B cell (primary cell): ENCODE data around the gene SPAG6. TPM values are rescaled to one million over a fixed set of nuclear protein-coding genes. Genes with fewer than 3 reads are reported as not detected.

ENCODE experiments used
- ATAC-seq: fragments of 200-7000 bp; cut with Tn5 transposase; one replicate; pipeline ENCODE4 v1.10.0; 2021; ENCODE audit warnings: low read depth, mild to moderate bottlenecking, moderate number of reproducible peaks, moderate library complexity
- CTCF ChIA-PET: fragments of 350-600 bp; sonication (Branson Sonifier 250); formaldehyde crosslinking; loops from one replicate; lab custom pipeline; 2021; ENCODE audit warnings: antibody characterized with exemption, inconsistent platforms; lab: Charles Lee
- POLR2A ChIA-PET: fragments of 350-600 bp; sonication (Branson Sonifier 250); formaldehyde crosslinking; loops from one replicate; lab custom pipeline; 2021; ENCODE audit warnings: antibody characterized with exemption; lab: Charles Lee
- DNase-seq: peaks from one replicate; pipeline ENCODE4 v3.0.0; 2013
- H2AFZ ChIP-seq: 2 replicates; pipeline ENCODE4 v1.6.1; 2012; ENCODE audit warnings: mild to moderate bottlenecking, low read depth, low read length; ENCODE audit not compliant: insufficient read depth, poor library complexity, severe bottlenecking
- H3K27ac ChIP-seq, 2 donors: 1 replicate in 1 of 2; 2 replicates in 1 of 2; pipeline ENCODE4 v1.5.1; 2012 to 2013; ENCODE audit warnings: low read length in 2 of 2, mild to moderate bottlenecking in 2 of 2, moderate library complexity in 1 of 2
- H3K27me3 ChIP-seq, 4 experiments: fragments of 200-600 bp in 1 of 4; sonication (generic) in 1 of 4; replicated peaks in 1 of 4; 1 replicate in 2 of 4; 2 replicates in 2 of 4; pipeline versions ENCODE4 v1.6.1 to v1.7.0; 2013 to 2016; ENCODE audit warnings: low read length in 3 of 4, mild to moderate bottlenecking in 2 of 4, mixed read lengths in 1 of 4, moderate library complexity in 1 of 4; ENCODE audit not compliant: insufficient read depth in 4 of 4, control insufficient read depth in 3 of 4; ENCODE audit errors: control extremely low read depth in 1 of 4
- H3K36me3 ChIP-seq, 2 experiments: replicated peaks in 1 of 2; 1 replicate in 1 of 2; 2 replicates in 1 of 2; pipeline versions ENCODE4 v1.6.1 to v1.7.1; 2013; ENCODE audit warnings: low read length in 1 of 2; ENCODE audit not compliant: insufficient read depth in 2 of 2, control insufficient read depth in 1 of 2; ENCODE audit errors: control extremely low read depth in 1 of 2, extremely low read depth in 1 of 2
- H3K4me1 ChIP-seq, 2 donors: fragments of 200-600 bp in 1 of 2; sonication (generic) in 1 of 2; 1 replicate in 1 of 2; 2 replicates in 1 of 2; pipeline versions ENCODE4 v1.5.1 to v1.6.1; 2013 to 2017; ENCODE audit warnings: low read length in 2 of 2; ENCODE audit not compliant: control insufficient read depth in 2 of 2, insufficient read depth in 2 of 2
- H3K4me2 ChIP-seq: replicated peaks from 2 replicates; pipeline ENCODE3; 2012; ENCODE audit warnings: mild to moderate bottlenecking, low read depth, low read length; ENCODE audit not compliant: poor library complexity, severe bottlenecking
- H3K4me3 ChIP-seq, 5 experiments: fragments of 200-600 bp in 1 of 5; sonication (generic) in 1 of 5; 1 replicate in 3 of 5; 2 replicates in 2 of 5; pipeline versions ENCODE4 v1.5.1 to v1.7.0; 2011 to 2016; ENCODE audit warnings: low read length in 4 of 5, mild to moderate bottlenecking in 4 of 5, low read depth in 2 of 5, control low read depth in 1 of 5, moderate library complexity in 1 of 5; ENCODE audit not compliant: insufficient read depth in 1 of 5; ENCODE audit errors: control extremely low read depth in 1 of 5, extremely low read depth in 1 of 5
- H3K79me2 ChIP-seq: fragments of 200-600 bp; sonication (generic); one replicate; pipeline ENCODE4 v1.6.0; 2016; ENCODE audit warnings: low read length; ENCODE audit not compliant: control insufficient read depth, insufficient read depth
- H3K9ac ChIP-seq: fragments of 200-600 bp; sonication (generic); 2 replicates; pipeline ENCODE4 v1.6.1; 2017; ENCODE audit warnings: mild to moderate bottlenecking, low read length, moderate library complexity
- H3K9me3 ChIP-seq, 3 donors: one replicate each; pipeline versions ENCODE4 v1.6.1 to v1.7.1; 2013; ENCODE audit warnings: low read length in 2 of 3; ENCODE audit not compliant: control insufficient read depth in 2 of 3, insufficient read depth in 1 of 3; ENCODE audit errors: control extremely low read depth in 1 of 3
- H4K20me1 ChIP-seq: 2 replicates; pipeline ENCODE4 v1.6.0; 2012; ENCODE audit warnings: mild to moderate bottlenecking, low read length; ENCODE audit not compliant: insufficient read depth, control insufficient read depth, poor library complexity, severe bottlenecking
- H3K27ac Mint-ChIP-seq: one replicate; pipeline ENCODE4 v1.8.0; 2021; ENCODE audit warnings: mixed read lengths
- H3K27me3 Mint-ChIP-seq: one replicate; pipeline ENCODE4 v1.8.0; 2021; ENCODE audit warnings: mixed read lengths
- H3K4me1 Mint-ChIP-seq: one replicate; pipeline ENCODE4 v1.8.0; 2021; ENCODE audit warnings: mixed read lengths
- H3K4me3 Mint-ChIP-seq: one replicate; pipeline ENCODE4 v1.8.0; 2021; ENCODE audit warnings: mixed read lengths
- H3K9me3 Mint-ChIP-seq: one replicate; pipeline ENCODE4 v1.8.0; 2022; ENCODE audit warnings: mixed read lengths; ENCODE audit not compliant: insufficient read depth
- CTCF ChIP-seq: fragments of 200-600 bp; IDR thresholded peaks from one replicate; pipeline ENCODE4 v1.8.0; 2022; ENCODE audit warnings: antibody characterized with exemption, mild to moderate bottlenecking
- EZH2 ChIP-seq: IDR thresholded peaks from 2 replicates; pipeline ENCODE4 v1.6.1; 2012; ENCODE audit warnings: borderline replicate concordance, low read depth, mild to moderate bottlenecking, moderate library complexity, low read length; ENCODE audit not compliant: insufficient read depth, poor library complexity, severe bottlenecking
- WGBS: methylation state at CpG from one replicate; pipeline ENCODE4 v1.1.5; 2013; ENCODE audit warnings: missing lambda C conversion rate; ENCODE audit not compliant: insufficient coverage; 5-methylcytosine and 5-hydroxymethylcytosine counted together
- intact Hi-C: fragments of 100-400 bp; cut with micrococcal nuclease; formaldehyde crosslinking; loops from one replicate; pipeline ENCODE4 v1.10.0; 2022
- polyA plus RNA-seq: library from polyadenylated mRNA; depleted of rRNA; stranded (reverse); fragments of >200 nt; gene quantifications from 2 replicates; pipeline ENCODE4 v1.2.3, GENCODE V29; 2012
- total RNA-seq, 2 donors: library from RNA; stranded (reverse); fragments of 120-200 nt in 1 of 2; gene quantifications; 1 replicate in 1 of 2; 2 replicates in 1 of 2; pipeline versions ENCODE4 v1.2.3 to v1.2.4, GENCODE V29; 2013 to 2022

Gene SPAG6
- total and polyA plus RNA-seq, 2 donors (not counting 1 experiment from before 2014, with no cell fraction given), result not detected

DNA sequence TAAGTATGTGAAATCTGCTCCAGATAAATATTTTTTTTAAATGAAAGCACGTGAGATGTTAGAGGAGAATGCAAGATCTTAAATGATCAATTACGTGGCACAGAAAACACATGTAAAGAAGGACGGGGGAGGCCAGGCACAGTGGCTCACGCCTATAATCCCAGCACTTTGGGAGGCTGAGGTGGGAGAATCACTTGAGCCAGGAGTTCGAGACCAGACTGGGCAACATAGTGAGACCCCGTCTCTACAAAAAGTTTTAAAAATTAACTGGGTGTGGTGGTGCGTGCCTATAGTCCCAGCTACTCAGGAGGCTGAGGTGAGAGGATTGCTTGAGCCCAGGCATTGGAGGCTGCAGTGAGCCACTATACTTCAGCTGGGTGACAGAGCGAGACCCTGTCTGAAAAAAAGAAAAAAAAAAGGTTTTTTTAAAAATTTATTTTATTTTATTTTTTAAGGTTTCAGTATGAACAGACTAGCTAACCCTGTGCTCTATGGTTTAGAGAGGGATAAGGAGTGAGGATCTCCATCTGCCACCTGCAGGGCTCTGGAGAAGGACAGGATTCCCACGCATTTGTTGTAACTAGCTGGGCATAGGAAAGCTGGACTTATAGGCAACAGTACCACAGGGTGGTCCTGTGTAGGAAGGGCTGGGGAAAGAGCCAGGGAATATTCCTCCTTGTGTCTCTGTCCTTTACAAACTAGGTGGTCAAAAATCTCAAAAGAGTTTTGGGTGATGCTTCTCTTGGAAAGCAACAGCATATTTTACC lies 113.2 kb downstream of the SPAG6 start:
- intact Hi-C loops, result no loop called here

More for the DNA sequence above, 113.2 kb downstream of the SPAG6 start:
- no peaks in the 10 kb centered on the region for H4K20me1 ChIP-seq
- Mint-ChIP-seq H3K27ac (no peak overlapping the region), H3K4me1 (peaks cover 37% of the 10 kb centered on the region), H3K27me3 (no peaks in the 10 kb centered on the region), H3K9me3 (no peaks in the 10 kb centered on the region), H3K4me3 (no peak overlapping the region)
- H3K36me3 ChIP-seq, result no peaks in the 10 kb centered on the region
- no peak overlapping the region for H3K4me2 ChIP-seq
- no peak for ATAC-seq
- ChIA-PET CTCF (no interaction called here), POLR2A (interaction anchor here (0.6 kb wide), 1 partner anchor 137 kb away, joined by 4 read pairs; no protein-coding TSS in a partner anchor)
- peaks cover 26 to 31% of the 10 kb centered on the region in 2 donors for H3K4me1 ChIP-seq
- DNase-seq, result no peak
- WGBS, result 93% methylated on average over 8 of the region's 9 CpGs
- no peak overlapping the region for H3K27ac ChIP-seq
- H3K9ac ChIP-seq, result no peak overlapping the region
- H3K9me3 ChIP-seq, result peaks cover 0 to 3% (median 0%) of the 10 kb centered on the region in 3 donors
- H3K27me3 ChIP-seq, result no peaks in the 10 kb centered on the region
- no peak overlapping the region for H3K4me3 ChIP-seq
- no peaks in the 10 kb centered on the region for H3K79me2 ChIP-seq
- TF ChIP-seq EZH2, result no peak
- no peak for TF ChIP-seq CTCF
- no peak overlapping the region for H2AFZ ChIP-seq
